Peyer's patch (tissue), 4 donors: ENCODE measurements around the gene PRR22. TPM values are rescaled to one million over a fixed set of nuclear protein-coding genes. Genes with fewer than 3 reads are reported as not detected.

Experiments
- DNase-seq, 3 donors: peaks; one replicate each; pipeline ENCODE4 v3.0.0-alpha.2; 2017 to 2019
- H3K27ac ChIP-seq, 4 donors: fragments of 200-600 bp; sonication (generic); one replicate each; pipeline ENCODE4 v1.5.1; 2016 to 2019
- H3K27me3 ChIP-seq, 2 donors: fragments of 200-600 bp; sonication (generic); one replicate each; pipeline ENCODE4 v1.5.1; 2019
- H3K36me3 ChIP-seq, 3 donors: fragments of 200-600 bp; sonication (generic); one replicate each; pipeline ENCODE4 v1.5.1; 2016 to 2019
- H3K4me1 ChIP-seq, 4 donors: fragments of 200-600 bp; sonication (generic); one replicate each; pipeline ENCODE4 v1.5.1; 2016 to 2019
- H3K4me3 ChIP-seq, 4 donors: fragments of 200-600 bp; sonication (generic); 1 replicate in 3 of 4; 2 replicates in 1 of 4; pipeline ENCODE4 v1.5.1; 2016 to 2019; ENCODE audit warnings: mild to moderate bottlenecking in 1 of 4
- H3K9me3 ChIP-seq, 4 donors: fragments of 200-600 bp; sonication (generic); one replicate each; pipeline ENCODE4 v1.5.1; 2016 to 2019; ENCODE audit warnings: mild to moderate bottlenecking in 1 of 4
- CTCF ChIP-seq, 6 experiments: fragments of 450-650 bp in 4 of 6; fragments of 200-600 bp in 2 of 6; sonication (generic) in 1 of 6; IDR thresholded peaks; one replicate each; pipeline ENCODE4 v1.5.1; 2017 to 2019; ENCODE audit warnings: antibody characterized with exemption in 6 of 6, mild to moderate bottlenecking in 3 of 6, moderate library complexity in 1 of 6
- POLR2A ChIP-seq, 2 donors: fragments of 450-650 bp; IDR thresholded peaks; one replicate each; pipeline ENCODE4 v1.5.1; 2017; ENCODE audit warnings: antibody characterized with exemption in 2 of 2, mild to moderate bottlenecking in 2 of 2, moderate library complexity in 2 of 2
- total RNA-seq, 4 donors: library from RNA; depleted of rRNA; stranded (reverse); fragments of >200 nt; gene quantifications; one replicate each; pipeline ENCODE4 v1.1.0, GENCODE V29; 2016

Gene PRR22
- total RNA-seq, 4 donors from 2014 or later: 6.5 to 21.3 (median 9.0) TPM

GRCh38 chr19:5805462-5806132 is 21.1 kb upstream of the PRR22 start:
- Histone ChIP-seq H3K4me3 (peak overlapping the region in 3 of 4 donors; percentile 36 to 46 (median 43)), H3K27ac (peak overlapping the region in 3 of 4 donors; percentile 31 to 61 (median 57)), H3K4me1 (peaks cover 4 to 42% (median 11%) of the 10 kb centered on the region in 4 donors), H3K9me3 (peaks cover 0 to 3% (median 0%) of the 10 kb centered on the region in 4 donors), H3K36me3 (no peaks in the 10 kb centered on the region), H3K27me3 (no peaks in the 10 kb centered on the region)
- TF ChIP-seq POLR2A (IDR thresholded peaks at IDR 0.05) (no peak), CTCF (IDR thresholded peaks at IDR 0.05) (peak; percentile 35 to 87 (median 73))
- DNase-seq: peak; percentile 44 to 89 (median 88)

- no peak for TF ChIP-seq CTCF (IDR thresholded peaks at IDR 0.05)
- no peak for TF ChIP-seq POLR2A (IDR thresholded peaks at IDR 0.05)
- peak within 1 kb of the TSS in 3 of 4 donors; percentile 31 to 61 (median 57) for H3K27ac ChIP-seq
- no peaks in the 10 kb centered on the region for H3K27me3 ChIP-seq
- H3K9me3 ChIP-seq: peaks cover 0 to 3% (median 0%) of the 10 kb centered on the region in 4 donors
- peaks cover 4 to 50% (median 11%) of the 10 kb centered on the region in 4 donors for H3K4me1 ChIP-seq
- peak; percentile 27 to 77 (median 70) for DNase-seq
- H3K36me3 ChIP-seq: no peaks in the 10 kb centered on the region
- peak within 1 kb of the TSS in 3 of 4 donors; percentile 36 to 46 (median 45) for H3K4me3 ChIP-seq
These were observed 20.2 kb upstream of the PRR22 start, which contains the start of gene NRTN for GRCh38 chr19:5804516-5805461. Gene NRTN (plus strand): TSS chr19:5805067. CDS start chr19:5824166, 19,099 bp downstream.

- H3K27me3 ChIP-seq: no peaks in the 10 kb centered on the region
- H3K9me3 ChIP-seq: peaks cover 0 to 3% (median 0%) of the 10 kb centered on the region in 4 donors
- peak overlapping the region in 1 of 4 donors; percentile 61 for H3K27ac ChIP-seq
- DNase-seq: peak; percentile 73 to 94 (median 93)
- H3K36me3 ChIP-seq: no peaks in the 10 kb centered on the region
- peaks cover 4 to 51% (median 11%) of the 10 kb centered on the region in 4 donors for H3K4me1 ChIP-seq
- TF ChIP-seq CTCF (IDR thresholded peaks at IDR 0.05): peak; percentile 59 to 98 (median 90)
- peak in 1 of 2 donors; percentile 8 for TF ChIP-seq POLR2A (IDR thresholded peaks at IDR 0.05)
- peak overlapping the region in 3 of 4 donors; percentile 30 to 46 (median 45) for H3K4me3 ChIP-seq
These were observed 19.4 kb upstream of the PRR22 start for GRCh38 chr19:5803752-5804515.

GRCh38 chr19:5803441-5803751 is 18.9 kb upstream of the PRR22 start:
- Histone ChIP-seq H3K9me3 (peaks cover 0 to 3% (median 0%) of the 10 kb centered on the region in 4 donors), H3K4me1 (peaks cover 4 to 51% (median 11%) of the 10 kb centered on the region in 4 donors), H3K27ac (no peak overlapping the region), H3K4me3 (peak overlapping the region in 3 of 4 donors; percentile 30 to 46 (median 45)), H3K27me3 (no peaks in the 10 kb centered on the region), H3K36me3 (no peaks in the 10 kb centered on the region)
- TF ChIP-seq CTCF (IDR thresholded peaks at IDR 0.05) (no peak), POLR2A (IDR thresholded peaks at IDR 0.05) (no peak)
- no peak for DNase-seq
